Measurements from ENCODE around the gene GAS2L2. TPM values are rescaled to one million over a fixed set of nuclear protein-coding genes. Genes with fewer than 3 reads are reported as not detected.

The GAS2L2 gene
- total RNA-seq, 1 donor from 2014 or later = 1.2 TPM

DNA sequence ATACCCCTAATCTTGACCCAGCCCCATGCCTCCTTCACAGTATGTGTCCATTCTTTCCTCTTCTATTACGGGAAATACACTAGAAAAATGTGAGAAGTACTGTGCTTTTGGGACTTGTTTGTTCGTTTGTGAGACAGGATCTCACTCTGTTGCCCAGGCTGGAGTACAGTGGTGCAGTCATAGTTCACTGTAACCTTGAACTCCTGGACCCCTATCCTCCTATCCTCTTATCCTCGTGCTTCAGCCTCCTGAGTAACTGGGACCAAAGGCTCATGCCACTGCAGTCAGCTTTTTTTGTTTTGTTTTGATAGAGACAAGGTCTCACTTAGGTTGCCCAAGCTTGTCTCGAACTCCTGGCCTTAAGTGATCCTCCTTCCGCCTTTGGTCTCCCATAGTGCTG is 51.5 kb downstream of the GAS2L2 start:
- DNase-seq (ENCODE audit: low spot score) = no peak

DNA sequence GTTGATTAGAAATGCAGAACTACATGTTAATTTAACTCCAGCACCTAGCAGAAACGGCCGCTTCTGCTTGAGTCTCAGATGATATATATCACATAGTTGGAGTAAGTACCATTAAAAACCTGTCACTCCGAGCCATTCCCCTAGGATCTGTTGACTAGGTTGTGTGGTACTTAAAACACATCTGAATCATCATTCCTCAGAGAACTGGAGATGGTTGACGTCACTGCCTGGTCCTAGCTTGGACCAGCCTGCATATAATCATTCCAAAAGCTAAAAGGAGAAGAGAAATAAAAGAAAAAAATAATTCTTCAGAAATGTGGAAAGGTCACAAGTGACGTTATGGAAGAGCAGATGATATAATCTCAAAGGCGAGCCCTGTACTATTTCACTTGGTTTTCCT is 52.9 kb downstream of the GAS2L2 start:
- no peak for DNase-seq (ENCODE audit: low spot score)

DNA sequence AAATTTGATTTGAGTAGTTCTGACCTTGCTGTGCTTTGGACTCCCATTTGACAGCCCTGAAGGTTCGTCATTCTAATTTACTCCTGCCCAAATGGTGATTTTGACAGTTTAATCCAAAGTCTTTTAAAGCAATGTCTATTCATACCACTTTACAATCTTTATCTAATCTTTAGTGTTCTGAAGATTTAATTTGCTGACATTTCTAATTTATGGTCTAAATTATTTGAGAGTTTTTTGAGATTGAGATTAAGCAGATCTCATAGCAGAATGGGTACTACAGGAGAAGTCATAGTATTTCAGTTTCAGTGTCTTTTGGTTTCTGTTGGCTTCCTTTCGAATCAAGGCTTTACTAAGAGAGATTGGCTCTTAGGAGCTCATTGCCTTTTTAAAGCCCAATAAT is 54.2 kb downstream of the GAS2L2 start:
- DNase-seq (ENCODE audit: low spot score) = no peak

DNA sequence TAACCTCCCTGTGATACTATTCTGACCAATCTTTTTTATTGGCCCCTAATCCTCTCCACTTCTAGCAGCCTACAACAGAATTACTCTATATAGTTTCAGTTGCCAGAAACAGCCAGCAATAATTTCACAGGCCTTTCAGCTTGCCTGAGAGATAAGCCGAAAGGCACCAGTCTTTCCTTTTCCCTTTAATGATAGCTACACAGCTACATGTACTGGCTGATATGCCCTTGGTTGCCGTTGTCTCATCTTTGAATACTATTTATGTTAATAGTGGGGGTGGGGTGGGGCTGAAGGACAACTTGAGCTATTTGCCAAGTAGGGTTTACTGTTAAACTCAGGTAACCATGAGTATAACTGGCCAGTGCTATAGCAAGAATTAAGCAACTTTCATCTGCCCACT is 57.4 kb downstream of the GAS2L2 start:
- no peak for DNase-seq (ENCODE audit: low spot score)

- no peak for DNase-seq (ENCODE audit: low spot score)
Measured at GRCh38 chr17:35694906-35695305, 58.1 kb downstream of the GAS2L2 start.

Other genes with a start within 250 kb of the GAS2L2 start
- 4.7 TPM for gene SLFN12L, start 215.6 kb downstream of the GAS2L2 start, total RNA-seq
- not detected for gene SLFN14, start 192.4 kb downstream of the GAS2L2 start, total RNA-seq
- gene PEX12, start 174.7 kb downstream of the GAS2L2 start, total RNA-seq = 3.3 TPM
- 116 TPM for gene AP2B1, start 165.9 kb downstream of the GAS2L2 start, total RNA-seq
- 24.3 TPM for gene RASL10B, start 21.6 kb downstream of the GAS2L2 start, total RNA-seq
- not detected for gene C17orf50, start 7.6 kb upstream of the GAS2L2 start, total RNA-seq
- 51.7 TPM for gene MMP28, start 42.4 kb upstream of the GAS2L2 start, total RNA-seq
- gene TAF15, start 56.2 kb upstream of the GAS2L2 start, total RNA-seq = 146 TPM
- gene HEATR9, start 115.7 kb upstream of the GAS2L2 start, total RNA-seq = not detected
- gene CCL5, start 127.1 kb upstream of the GAS2L2 start, total RNA-seq = 4.0 TPM
- gene RDM1, start 177.5 kb upstream of the GAS2L2 start, total RNA-seq = not detected
- not detected for gene LYZL6, start 190.5 kb upstream of the GAS2L2 start, total RNA-seq
- not detected for gene CCL16, start 228.3 kb upstream of the GAS2L2 start, total RNA-seq
- gene CCL14, start 233.5 kb upstream of the GAS2L2 start, total RNA-seq = 61.1 TPM
- gene CCL15, start 248.3 kb upstream of the GAS2L2 start, total RNA-seq = not detected